Measurements from ENCODE around the gene RTN4IP1.

- TF ChIP-seq POLR2A (IDR thresholded peaks at IDR 0.05) = no peak
- TF ChIP-seq, protein P1, sequence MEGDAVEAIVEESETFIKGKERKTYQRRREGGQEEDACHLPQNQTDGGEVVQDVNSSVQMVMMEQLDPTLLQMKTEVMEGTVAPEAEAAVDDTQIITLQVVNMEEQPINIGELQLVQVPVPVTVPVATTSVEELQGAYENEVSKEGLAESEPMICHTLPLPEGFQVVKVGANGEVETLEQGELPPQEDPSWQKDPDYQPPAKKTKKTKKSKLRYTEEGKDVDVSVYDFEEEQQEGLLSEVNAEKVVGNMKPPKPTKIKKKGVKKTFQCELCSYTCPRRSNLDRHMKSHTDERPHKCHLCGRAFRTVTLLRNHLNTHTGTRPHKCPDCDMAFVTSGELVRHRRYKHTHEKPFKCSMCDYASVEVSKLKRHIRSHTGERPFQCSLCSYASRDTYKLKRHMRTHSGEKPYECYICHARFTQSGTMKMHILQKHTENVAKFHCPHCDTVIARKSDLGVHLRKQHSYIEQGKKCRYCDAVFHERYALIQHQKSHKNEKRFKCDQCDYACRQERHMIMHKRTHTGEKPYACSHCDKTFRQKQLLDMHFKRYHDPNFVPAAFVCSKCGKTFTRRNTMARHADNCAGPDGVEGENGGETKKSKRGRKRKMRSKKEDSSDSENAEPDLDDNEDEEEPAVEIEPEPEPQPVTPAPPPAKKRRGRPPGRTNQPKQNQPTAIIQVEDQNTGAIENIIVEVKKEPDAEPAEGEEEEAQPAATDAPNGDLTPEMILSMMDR (IDR thresholded peaks at IDR 0.05) = no peak
Observed at GRCh38 chr6:106527979-106528378, 101.3 kb downstream of the RTN4IP1 start.
